ENCODE measurements around the gene BHLHA15.
"Not testable (repeated sequence)": the region's sequence is repeated elsewhere in the genome, so short reads cannot be mapped to it uniquely, and the experiment has no call there.

Gene BHLHA15

GRCh38 chr7:98211676-98212531 lies 665 bp downstream of the BHLHA15 start:
- no peak for DNase-seq

DNA sequence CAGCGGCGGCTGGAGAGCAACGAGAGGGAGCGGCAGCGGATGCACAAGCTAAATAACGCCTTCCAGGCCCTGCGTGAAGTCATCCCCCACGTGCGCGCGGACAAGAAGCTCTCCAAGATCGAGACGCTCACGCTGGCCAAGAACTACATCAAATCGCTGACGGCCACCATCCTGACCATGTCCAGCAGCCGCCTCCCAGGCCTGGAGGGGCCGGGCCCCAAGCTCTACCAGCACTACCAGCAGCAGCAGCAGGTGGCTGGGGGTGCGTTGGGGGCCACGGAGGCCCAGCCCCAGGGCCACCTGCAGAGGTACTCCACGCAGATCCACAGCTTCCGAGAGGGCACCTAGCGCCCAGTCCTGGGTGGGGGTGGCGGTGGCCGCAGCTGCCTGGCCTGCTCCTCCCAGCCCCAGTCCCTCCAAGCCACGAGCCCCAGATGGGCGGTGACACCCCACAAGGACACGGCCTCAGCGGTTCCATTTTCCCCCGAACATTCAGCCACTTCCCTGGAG lies 1.3 kb downstream of the BHLHA15 start:
- no peak for DNase-seq

DNA sequence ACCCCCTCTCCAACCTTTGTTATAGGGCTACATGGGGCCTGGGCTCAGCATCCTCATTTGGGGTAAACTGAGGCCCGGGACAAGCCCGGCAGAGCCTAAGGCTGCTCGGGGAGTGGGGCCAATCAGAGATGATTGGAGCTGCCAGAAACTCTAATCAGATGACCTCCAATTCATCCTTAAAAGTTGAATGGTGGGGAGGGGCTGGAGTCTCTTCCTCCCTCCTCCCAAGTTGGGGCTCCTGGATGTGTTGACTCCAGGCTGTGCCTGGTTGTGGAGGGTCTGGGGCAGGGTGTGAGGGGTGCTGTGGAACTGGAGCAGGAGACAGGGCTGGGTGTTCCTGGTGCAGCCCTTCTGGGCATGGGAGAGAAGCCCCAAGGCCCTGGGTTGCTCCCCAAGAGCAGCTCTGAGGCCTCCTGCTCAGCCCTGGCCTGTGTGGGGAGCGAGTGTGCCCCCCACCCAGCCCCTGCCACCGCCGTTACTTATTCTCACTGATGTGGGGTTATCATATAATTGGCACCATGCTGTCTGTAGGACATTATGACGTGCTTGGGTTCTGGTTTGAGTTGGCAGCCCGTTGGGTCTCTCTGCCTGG lies 2.2 kb downstream of the BHLHA15 start:
- DNase-seq = no peak

DNA sequence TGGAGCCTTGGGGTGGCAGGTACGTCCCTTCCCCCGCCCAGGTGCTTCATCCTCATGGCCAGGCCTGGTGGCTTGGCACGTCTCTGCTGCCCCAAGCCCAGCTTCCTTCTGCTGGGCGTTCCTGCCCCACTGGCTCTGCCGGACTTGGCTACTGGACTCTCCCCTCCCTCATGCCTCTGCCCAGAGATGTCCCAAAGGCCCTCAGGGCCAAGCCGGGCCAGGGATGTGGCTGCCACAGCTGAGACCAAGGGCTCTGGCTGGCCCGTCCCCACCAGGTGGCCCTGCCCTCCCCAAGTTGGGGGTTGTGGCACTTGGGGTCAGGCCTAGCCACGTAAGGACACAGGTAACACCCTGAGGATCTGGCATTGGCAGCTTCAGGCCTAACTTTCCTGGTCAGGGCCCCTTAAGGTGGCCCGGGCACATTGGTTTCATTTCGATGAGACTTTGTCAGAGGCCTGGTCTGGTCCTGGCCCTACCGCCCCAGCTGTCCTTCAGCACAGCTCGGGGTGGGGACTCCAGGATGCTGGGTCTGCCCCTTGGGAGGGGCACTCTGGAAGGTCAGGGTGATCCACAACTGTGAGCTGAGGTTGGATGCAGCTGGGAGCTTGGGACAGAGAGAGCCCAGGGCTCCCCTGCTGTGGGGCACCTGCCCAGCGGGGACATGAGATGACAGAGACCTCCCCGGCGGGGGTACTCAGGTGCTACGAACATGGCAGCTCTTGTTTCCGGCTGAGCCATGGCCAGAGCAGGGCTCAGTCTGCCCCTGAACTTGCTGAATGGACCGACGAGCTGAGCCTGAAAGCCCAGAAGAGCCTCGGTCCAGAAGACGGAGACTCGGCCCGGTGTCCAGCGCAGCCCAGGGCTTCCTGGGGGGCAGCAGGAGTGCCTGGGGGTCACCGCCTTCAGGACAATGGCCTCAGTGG lies 2.9 kb downstream of the BHLHA15 start:
- DNase-seq = no peak

DNA sequence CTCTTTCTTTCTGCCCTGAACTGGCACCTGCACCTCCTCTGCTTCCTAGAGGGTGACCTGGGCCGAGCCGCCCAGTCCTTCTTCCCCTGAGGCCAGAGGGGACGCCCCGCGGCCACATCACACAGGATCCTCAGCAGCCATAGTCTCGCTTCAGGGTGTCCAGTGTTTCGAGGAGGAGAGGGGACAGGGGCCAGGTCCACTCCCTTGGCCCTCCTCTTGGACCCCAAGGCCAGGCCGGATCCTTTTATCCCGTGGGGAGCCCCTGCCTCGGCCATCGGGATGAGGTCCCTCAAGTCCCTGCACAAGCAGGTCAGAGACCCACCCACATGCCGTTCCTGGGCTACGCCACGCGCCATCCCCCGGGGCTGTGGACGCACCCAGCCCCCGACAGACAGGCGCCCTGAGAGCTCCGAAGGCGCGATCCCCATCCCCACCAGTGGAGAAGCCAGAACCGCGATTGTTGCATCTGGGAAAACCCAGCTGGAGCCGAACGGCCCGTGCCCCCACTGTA lies 3.6 kb downstream of the BHLHA15 start:
- DNase-seq = no peak

GRCh38 chr7:98215561-98216495 lies 4.6 kb downstream of the BHLHA15 start:
- DNase-seq = no peak

GRCh38 chr7:98216941-98217622 lies 5.8 kb downstream of the BHLHA15 start:
- no peak for DNase-seq

DNA sequence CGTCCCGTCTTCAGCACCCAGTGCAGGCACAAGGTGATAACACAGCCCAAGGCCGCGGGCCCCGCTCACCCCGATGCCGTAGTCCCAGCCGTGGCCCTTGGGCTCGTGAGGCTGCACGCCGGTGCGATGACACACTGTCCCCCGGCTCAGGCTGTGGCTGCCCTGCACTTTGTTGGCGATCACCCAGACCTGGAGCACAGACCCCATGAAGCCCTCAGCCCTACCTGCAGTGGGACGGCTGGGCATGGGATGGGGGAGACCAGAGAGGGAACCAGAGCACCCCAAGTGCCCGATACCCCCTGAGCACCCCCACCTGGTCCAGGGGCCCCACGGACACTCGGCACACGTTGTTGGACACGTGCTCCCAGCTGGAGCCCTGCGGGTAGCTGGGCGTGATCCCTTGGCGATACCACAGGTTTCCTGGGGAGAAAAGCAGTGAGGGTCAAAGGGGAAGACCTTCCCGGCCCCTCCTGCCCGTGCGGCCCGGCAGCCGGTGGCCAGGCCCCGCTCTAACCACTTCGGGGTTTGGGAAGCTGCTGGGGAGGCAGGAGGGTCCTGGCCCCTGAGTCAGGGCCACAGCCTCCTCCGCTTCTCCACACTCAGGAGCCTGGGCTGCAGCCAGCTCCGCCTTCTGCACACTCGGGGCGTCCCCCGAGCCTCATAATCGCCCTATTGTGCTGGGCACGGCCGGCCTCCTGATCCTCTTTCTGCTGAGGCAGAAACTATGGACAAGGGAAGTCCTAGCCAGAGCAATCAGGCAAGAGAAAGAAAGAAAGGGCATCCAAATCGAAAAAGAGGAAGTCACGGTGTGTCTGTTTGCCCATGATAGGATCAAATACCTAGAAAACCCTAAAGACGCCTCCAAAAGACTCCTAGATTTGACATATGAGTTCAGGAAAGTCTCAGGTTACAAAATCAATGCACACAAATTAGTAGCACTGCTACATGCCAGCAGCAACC lies 6.7 kb downstream of the BHLHA15 start:
- DNase-seq = no peak

DNA sequence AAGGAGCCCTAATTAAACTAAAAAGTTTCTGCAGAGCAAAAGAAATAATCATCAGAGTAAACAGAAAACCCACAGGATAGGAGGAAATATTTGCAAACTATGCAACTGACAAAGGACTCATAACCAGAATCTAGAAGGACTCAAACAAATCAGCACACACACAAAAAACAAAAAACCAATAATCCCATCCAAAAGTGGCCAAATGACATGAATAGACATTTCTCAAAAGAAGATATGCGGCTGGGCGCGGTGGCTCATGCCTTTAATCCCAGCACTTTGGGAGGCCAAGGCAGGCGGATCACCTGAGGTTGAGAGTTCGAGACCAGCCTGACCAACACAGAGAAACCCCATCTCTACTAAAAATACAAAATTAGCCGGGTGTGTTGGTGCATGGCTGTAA lies 8.1 kb downstream of the BHLHA15 start:
- not testable (repeated sequence) for DNase-seq

DNA sequence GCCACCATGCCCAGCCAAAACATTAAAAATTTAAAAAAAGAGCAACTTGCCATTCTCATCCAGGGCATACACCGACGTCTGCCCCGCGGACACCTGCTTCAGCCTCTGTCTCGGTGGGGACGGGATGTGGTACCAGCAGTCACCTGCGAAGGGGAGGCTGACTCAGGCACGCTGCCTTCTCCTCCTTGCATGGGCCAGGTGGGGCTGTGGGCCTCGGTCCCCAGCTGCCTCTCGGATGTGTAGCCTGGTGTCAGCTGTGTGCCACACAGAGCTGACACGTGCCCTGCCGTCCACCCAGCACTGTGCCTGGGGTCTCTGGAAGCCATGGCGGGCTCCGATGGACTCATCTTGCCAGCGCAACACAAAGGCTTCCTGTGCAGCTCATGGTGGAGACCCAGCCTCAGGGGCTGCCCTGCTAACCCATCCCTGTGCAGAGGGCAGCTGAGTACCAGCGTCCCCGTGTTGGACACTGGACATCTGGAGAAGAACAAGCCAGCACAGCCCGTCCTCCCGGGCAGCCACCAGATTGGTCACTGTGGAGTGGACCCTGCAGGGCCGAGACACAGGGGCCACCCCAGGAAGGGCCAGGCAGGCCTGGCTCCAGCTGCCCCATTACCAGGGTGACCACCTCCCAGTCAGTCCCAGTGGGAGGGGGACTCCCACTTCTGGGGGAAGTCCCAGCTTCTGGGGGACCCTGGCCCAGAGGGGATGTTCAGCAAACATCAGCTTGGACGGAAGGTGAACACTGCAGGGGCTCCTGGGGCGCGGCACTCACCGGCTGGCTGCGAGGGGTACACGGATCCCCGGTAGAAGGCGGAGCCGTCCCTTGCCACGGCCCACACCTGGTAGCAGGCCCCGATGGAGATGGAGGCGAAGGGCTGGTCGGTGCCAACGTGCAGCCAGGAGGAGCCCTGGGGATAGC lies 10.6 kb downstream of the BHLHA15 start:
- DNase-seq = no peak

- no peak for DNase-seq
Observed at GRCh38 chr7:98222533-98223195, 11.4 kb downstream of the BHLHA15 start.

GRCh38 chr7:98223351-98223897 lies 12.2 kb downstream of the BHLHA15 start:
- no peak for DNase-seq

DNA sequence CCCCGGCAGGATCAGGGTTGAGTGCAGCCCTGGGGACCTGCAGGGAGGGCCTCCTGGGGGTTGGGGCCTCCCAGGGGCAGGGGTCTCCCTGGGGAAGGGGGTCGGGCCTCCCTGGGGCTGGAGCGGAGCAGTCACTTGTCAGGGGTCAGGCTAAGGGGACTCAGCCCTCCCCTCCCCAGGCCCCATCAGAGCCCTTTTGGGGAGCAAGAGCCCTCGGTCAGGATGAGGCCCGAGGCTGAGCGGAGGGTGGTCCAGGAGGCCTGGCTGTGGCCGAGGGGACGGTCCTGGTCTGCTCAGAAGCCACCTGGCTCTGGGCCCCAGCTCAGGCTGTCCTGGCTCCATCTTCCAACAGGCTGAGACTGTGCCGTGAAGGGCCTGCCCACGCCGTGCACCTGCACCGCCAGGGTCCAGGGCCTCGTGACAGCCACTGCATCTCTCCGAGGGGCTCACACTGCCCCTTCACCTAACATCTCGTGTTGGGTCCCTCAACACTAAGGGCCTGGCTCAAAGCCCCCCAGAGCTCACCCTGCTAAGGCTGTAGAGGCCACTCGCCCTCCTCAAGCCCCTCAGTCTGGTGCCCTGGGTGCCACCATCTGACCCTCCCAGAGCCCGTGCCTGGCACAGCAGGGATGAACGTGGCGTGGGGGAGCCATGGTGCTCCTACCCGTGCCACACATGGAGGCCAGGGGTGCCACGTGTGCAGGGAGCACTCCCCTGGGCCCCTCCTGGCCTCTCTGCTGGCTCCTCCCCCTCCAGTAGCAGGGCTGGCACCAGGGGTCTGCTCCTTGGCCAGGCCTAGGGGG lies 12.9 kb downstream of the BHLHA15 start:
- DNase-seq = no peak

DNA sequence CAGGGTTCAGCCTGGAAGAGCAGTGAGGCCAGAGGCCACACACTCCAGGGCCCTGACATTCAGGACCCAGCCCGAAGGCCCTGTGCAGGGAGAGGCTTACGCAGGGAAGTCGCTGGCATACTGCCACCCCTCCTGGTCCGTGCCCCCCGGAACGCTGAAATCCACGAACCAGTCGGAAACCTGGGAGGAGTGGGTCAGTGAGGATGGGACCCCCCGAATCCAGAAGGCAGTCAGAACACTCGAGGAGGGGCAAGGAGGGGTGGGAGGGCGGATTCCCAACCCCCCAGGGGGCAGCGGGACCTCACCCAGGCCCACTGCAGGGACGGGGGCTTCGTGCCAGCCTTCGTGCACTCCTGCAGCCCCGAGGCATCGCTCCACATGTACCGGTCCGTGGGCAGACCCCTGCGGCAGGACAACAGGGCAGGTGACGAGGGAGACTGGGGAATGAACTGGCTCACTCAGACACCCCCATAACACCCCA lies 13.5 kb downstream of the BHLHA15 start:
- DNase-seq = no peak

- DNase-seq = no peak
Observed at GRCh38 chr7:98225913-98226614, 14.8 kb downstream of the BHLHA15 start.

DNA sequence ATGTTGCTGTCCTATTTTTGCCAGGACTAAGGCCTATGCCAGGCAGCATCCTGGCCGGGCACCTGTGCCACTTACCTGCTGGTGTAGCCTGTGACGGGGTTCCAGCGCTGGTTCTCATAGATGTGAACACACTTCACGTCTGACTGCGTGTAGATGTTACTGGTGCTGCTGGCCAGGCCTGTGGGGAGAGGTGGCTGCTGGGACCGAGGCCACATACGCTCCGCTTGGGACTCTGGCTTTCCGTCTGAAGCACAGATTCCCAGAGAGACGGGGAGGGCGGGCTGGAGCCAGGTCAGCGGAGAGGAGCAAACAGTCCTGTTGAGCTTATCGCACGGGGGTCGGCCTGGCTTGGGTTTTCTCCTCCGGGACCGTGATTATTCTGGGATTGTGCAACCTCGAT lies 16.7 kb downstream of the BHLHA15 start:
- no peak for DNase-seq
